Neural cell (in vitro differentiated cells): ENCODE results near the gene SQOR. TPM values are rescaled to one million over a fixed set of nuclear protein-coding genes. Genes with fewer than 3 reads are reported as not detected.

Experiments used
- H2AFZ ChIP-seq: fragments of 200-600, 300-800 bp; sonication (generic), shearing (Covaris generic); 2 replicates; pipeline ENCODE4 v1.6.0; 2014; ENCODE audit warnings: low read depth, mild to moderate bottlenecking, antibody characterized with exemption, low read length, moderate library complexity
- H3F3A ChIP-seq: fragments of 200-600 bp; shearing (Covaris generic); 2 replicates; pipeline ENCODE4 v1.6.1; 2016; ENCODE audit warnings: mild to moderate bottlenecking, moderate library complexity, mixed read lengths, antibody characterized with exemption, low read length; ENCODE audit not compliant: insufficient read depth, poor library complexity, severe bottlenecking
- H3K27ac ChIP-seq: fragments of 200-600, 300-800 bp; sonication (generic), shearing (Covaris generic); 2 replicates; pipeline ENCODE4 v1.5.1; 2014; ENCODE audit warnings: mild to moderate bottlenecking, low read length, moderate library complexity
- H3K27me3 ChIP-seq: fragments of 300-800, 200-600 bp; sonication (generic), shearing (Covaris generic); 2 replicates; pipeline ENCODE4 v1.6.0; 2014; ENCODE audit warnings: mild to moderate bottlenecking, low read depth, low read length, moderate library complexity; ENCODE audit not compliant: insufficient read depth
- H3K36me3 ChIP-seq: fragments of 300-800, 200-600 bp; sonication (generic), shearing (Covaris generic); 2 replicates; pipeline ENCODE4 v1.5.1; 2014; ENCODE audit warnings: mild to moderate bottlenecking, antibody characterized with exemption, low read length, moderate library complexity; ENCODE audit not compliant: insufficient read depth
- H3K4me2 ChIP-seq: fragments of 300-800, 200-600 bp; sonication (generic), shearing (Covaris generic); 2 replicates; pipeline ENCODE4 v1.6.0; 2014; ENCODE audit warnings: mild to moderate bottlenecking, low read length
- H3K4me3 ChIP-seq: fragments of 300-800, 200-600 bp; sonication (generic), shearing (Covaris generic); 2 replicates; pipeline ENCODE4 v1.5.1; 2014; ENCODE audit warnings: mild to moderate bottlenecking, low read length, moderate library complexity
- H3K79me2 ChIP-seq: fragments of 200-600 bp; shearing (Covaris generic); replicated peaks from 2 replicates; pipeline ENCODE4 v1.6.0; 2014; ENCODE audit warnings: mild to moderate bottlenecking, low read length, moderate library complexity; ENCODE audit not compliant: insufficient read depth
- H3K9ac ChIP-seq: fragments of 300-800, 200-600 bp; sonication (generic), shearing (Covaris generic); 2 replicates; pipeline ENCODE4 v1.6.1; 2016; ENCODE audit warnings: mild to moderate bottlenecking, low read length, mixed read lengths
- H3K9me2 ChIP-seq: fragments of 200-600 bp; shearing (Covaris generic); 2 replicates; pipeline ENCODE4 v1.6.1; 2016; ENCODE audit warnings: mild to moderate bottlenecking, low read length, mixed read lengths; ENCODE audit not compliant: insufficient read depth
- H3K9me3 ChIP-seq: fragments of 200-600, 300-800 bp; sonication (generic), shearing (Covaris generic); 2 replicates; pipeline ENCODE4 v1.6.1; 2016; ENCODE audit warnings: mild to moderate bottlenecking, mixed run types, low read length, moderate library complexity, mixed read lengths
- H4K20me1 ChIP-seq: fragments of 200-600 bp; shearing (Covaris generic); 2 replicates; pipeline ENCODE4 v1.6.1; 2016; ENCODE audit warnings: mild to moderate bottlenecking, mixed run types; ENCODE audit not compliant: insufficient read depth
- CTCF ChIP-seq: fragments of 450-650 bp; IDR thresholded peaks from 2 replicates; pipeline ENCODE4 v1.5.1; 2014; ENCODE audit warnings: antibody characterized with exemption, mild to moderate bottlenecking, moderate library complexity; ENCODE audit not compliant: poor library complexity, severe bottlenecking
- EP300 ChIP-seq: fragments of 450-650 bp; conservative IDR thresholded peaks from 2 replicates; pipeline ENCODE4 v1.6.1; 2014; ENCODE audit warnings: antibody characterized with exemption, mild to moderate bottlenecking, moderate library complexity; ENCODE audit not compliant: poor library complexity, severe bottlenecking
- EZH2 ChIP-seq: fragments of 200-600, 300-800 bp; shearing (Covaris generic), sonication (generic); IDR thresholded peaks from 2 replicates; pipeline ENCODE4 v1.6.1; 2014; ENCODE audit warnings: antibody characterized with exemption, low read length, borderline replicate concordance, mild to moderate bottlenecking; ENCODE audit not compliant: insufficient read depth, poor library complexity, severe bottlenecking
- MXI1 ChIP-seq: fragments of 450-650 bp; conservative IDR thresholded peaks from 2 replicates; pipeline ENCODE4 v1.6.1; 2014; ENCODE audit warnings: antibody characterized with exemption, mild to moderate bottlenecking; ENCODE audit not compliant: poor library complexity, severe bottlenecking
- POLR2AphosphoS5 ChIP-seq: IDR thresholded peaks from 2 replicates; pipeline ENCODE4 v1.6.1; 2012
- RAD21 ChIP-seq: fragments of 450-650 bp; conservative IDR thresholded peaks from 2 replicates; pipeline ENCODE4 v1.6.1; 2014; ENCODE audit warnings: antibody characterized with exemption, mild to moderate bottlenecking, moderate library complexity
- REST ChIP-seq: IDR thresholded peaks from 2 replicates; pipeline ENCODE4 v1.6.1; 2012; ENCODE audit warnings: borderline replicate concordance
- SMC3 ChIP-seq: fragments of 450-650 bp; conservative IDR thresholded peaks from 2 replicates; pipeline ENCODE4 v1.6.1; 2014; ENCODE audit warnings: antibody characterized with exemption, mild to moderate bottlenecking, moderate library complexity; ENCODE audit not compliant: poor library complexity
- TAF1 ChIP-seq: IDR thresholded peaks from 2 replicates; pipeline ENCODE4 v1.6.1; 2012; ENCODE audit warnings: low read depth
- polyA plus RNA-seq: library from polyadenylated mRNA; depleted of rRNA; stranded (reverse); fragments of >200 nt; gene quantifications from 2 replicates; pipeline ENCODE4 v1.2.3, GENCODE V29; 2014

SQOR gene
- polyA plus RNA-seq, 1 donor from 2014 or later: not detected

GRCh38 chr15:45635763-45636292, 999 bp downstream of the SQOR start:
- Histone ChIP-seq H3K36me3 (no peaks in the 10 kb centered on the region), H3K9me2 (no peaks in the 10 kb centered on the region), H3K4me2 (no peak overlapping the region), H4K20me1 (no peaks in the 10 kb centered on the region), H3K4me3 (no peak overlapping the region), H3K9me3 (peaks cover 5% of the 10 kb centered on the region), H3K27me3 (peaks cover 21% of the 10 kb centered on the region), H3K27ac (no peak overlapping the region), H3K9ac (no peak overlapping the region), H3F3A (no peaks in the 10 kb centered on the region), H3K79me2 (no peaks in the 10 kb centered on the region), H2AFZ (no peak overlapping the region)
- TF ChIP-seq SMC3 (no peak), MXI1 (no peak), EZH2 (no peak)

GRCh38 chr15:45637141-45637540, 2.3 kb downstream of the SQOR start:
- H3K4me3 ChIP-seq: no peak overlapping the region
- H2AFZ ChIP-seq: no peak overlapping the region
- no peaks in the 10 kb centered on the region for H3K9me2 ChIP-seq
- no peaks in the 10 kb centered on the region for H3K79me2 ChIP-seq
- H3K9ac ChIP-seq: no peak overlapping the region
- H3K4me2 ChIP-seq: no peak overlapping the region
- no peaks in the 10 kb centered on the region for H4K20me1 ChIP-seq
- H3K9me3 ChIP-seq: peaks cover 5% of the 10 kb centered on the region
- no peak overlapping the region for H3K27ac ChIP-seq
- H3K27me3 ChIP-seq: peaks cover 21% of the 10 kb centered on the region
- TF ChIP-seq POLR2AphosphoS5 (no peak), CTCF (no peak), REST (no peak), MXI1 (no peak), EZH2 (no peak), SMC3 (no peak), RAD21 (no peak), EP300 (no peak), TAF1 (no peak)
- H3F3A ChIP-seq: no peaks in the 10 kb centered on the region
- H3K36me3 ChIP-seq: no peaks in the 10 kb centered on the region

GRCh38 chr15:45637552-45638033, 2.8 kb downstream of the SQOR start:
- no peak overlapping the region for H3K4me2 ChIP-seq
- H2AFZ ChIP-seq: no peak overlapping the region
- peaks cover 5% of the 10 kb centered on the region for H3K9me3 ChIP-seq
- H3K27me3 ChIP-seq: peaks cover 21% of the 10 kb centered on the region
- no peaks in the 10 kb centered on the region for H3K79me2 ChIP-seq
- no peaks in the 10 kb centered on the region for H3K36me3 ChIP-seq
- no peak overlapping the region for H3K4me3 ChIP-seq
- TF ChIP-seq SMC3 (no peak), MXI1 (no peak), POLR2AphosphoS5 (no peak)
- no peak overlapping the region for H3K27ac ChIP-seq
- no peaks in the 10 kb centered on the region for H3K9me2 ChIP-seq
- H3F3A ChIP-seq: no peaks in the 10 kb centered on the region
- no peak overlapping the region for H3K9ac ChIP-seq
- no peaks in the 10 kb centered on the region for H4K20me1 ChIP-seq
